BJ (cell line): ENCODE results near the gene ZBTB18. TPM values are rescaled to one million over a fixed set of nuclear protein-coding genes. Genes with fewer than 3 reads are reported as not detected.
"Not testable (repeated sequence)": the region's sequence is repeated elsewhere in the genome, so short reads cannot be mapped to it uniquely, and the experiment has no call there.

Experiments used
- CTCF ChIA-PET: fragments of 350-600 bp; formaldehyde crosslinking; extraction: SDS; loops from one replicate; lab custom pipeline; 2021; ENCODE audit warnings: antibody characterized with exemption, inconsistent platforms; lab: Yijun Ruan, JAX
- POLR2A ChIA-PET: fragments of 300-600 bp; sonication (Branson Sonifier 250); formaldehyde crosslinking; extraction: SDS; loops from one replicate; lab custom pipeline; 2021; ENCODE audit warnings: antibody characterized with exemption; lab: Charles Lee
- DNase-seq: peaks from one replicate; pipeline ENCODE4 v3.0.0-alpha.2; 2011; ENCODE audit warnings: low read depth
- H3K27me3 ChIP-seq: 2 replicates; pipeline ENCODE4 v1.6.0; 2011; ENCODE audit warnings: low read length; ENCODE audit not compliant: control insufficient read depth, insufficient read depth
- H3K36me3 ChIP-seq: 2 replicates; pipeline ENCODE4 v1.5.1; 2011; ENCODE audit warnings: low read length; ENCODE audit not compliant: control insufficient read depth, insufficient read depth
- H3K4me3 ChIP-seq: 2 replicates; pipeline ENCODE4 v1.5.1; 2011; ENCODE audit warnings: low read depth, mild to moderate bottlenecking, control low read depth, low read length
- polyA plus RNA-seq: library from polyadenylated mRNA; depleted of rRNA; stranded (reverse); fragments of >200 nt; gene quantifications from 2 replicates; pipeline ENCODE4 v1.2.3, GENCODE V29; 2011
- TF ChIP-seq, protein P1 (sequence below): IDR thresholded peaks from 2 replicates; pipeline ENCODE4 v1.5.1; 2011; ENCODE audit warnings: low read depth, mild to moderate bottlenecking, control low read depth, inconsistent platforms, low read length, moderate library complexity; ENCODE audit not compliant: insufficient read depth

ZBTB18 gene
- polyA plus RNA-seq, 1 experiment = 12.7 TPM

DNA sequence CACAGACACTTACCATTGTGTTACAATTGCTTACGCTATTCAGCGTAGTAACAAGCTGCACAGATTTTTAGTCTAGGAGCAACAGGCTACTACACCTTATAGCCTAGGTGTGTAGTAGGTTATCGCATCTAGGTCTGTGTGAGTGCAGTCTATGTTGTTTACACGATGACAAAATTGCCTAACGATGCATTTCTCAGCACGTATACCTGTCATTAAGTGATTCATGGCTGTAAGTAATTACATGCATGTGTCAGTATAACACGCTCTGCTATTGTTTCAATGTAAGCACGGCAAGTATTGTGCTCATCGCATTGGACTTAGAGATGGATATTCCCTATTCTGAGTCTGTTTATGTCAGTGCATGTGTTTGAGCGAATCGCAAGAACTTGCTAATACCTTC is 15.7 kb upstream of the ZBTB18 start:
- POLR2A ChIA-PET = no interaction called here
- Histone ChIP-seq H3K27me3 (peaks cover 2% of the 10 kb centered on the region; the same call in 1 of the 2 replicates), H3K4me3 (no peak overlapping the region), H3K36me3 (no peaks in the 10 kb centered on the region)
- CTCF ChIA-PET = interaction anchor here (0.6 to 1.1 kb wide), 2 partner anchors 12 to 168 kb away, joined by 3 to 4 read pairs; no protein-coding TSS in a partner anchor
- no peak for DNase-seq
- TF ChIP-seq, protein P1, sequence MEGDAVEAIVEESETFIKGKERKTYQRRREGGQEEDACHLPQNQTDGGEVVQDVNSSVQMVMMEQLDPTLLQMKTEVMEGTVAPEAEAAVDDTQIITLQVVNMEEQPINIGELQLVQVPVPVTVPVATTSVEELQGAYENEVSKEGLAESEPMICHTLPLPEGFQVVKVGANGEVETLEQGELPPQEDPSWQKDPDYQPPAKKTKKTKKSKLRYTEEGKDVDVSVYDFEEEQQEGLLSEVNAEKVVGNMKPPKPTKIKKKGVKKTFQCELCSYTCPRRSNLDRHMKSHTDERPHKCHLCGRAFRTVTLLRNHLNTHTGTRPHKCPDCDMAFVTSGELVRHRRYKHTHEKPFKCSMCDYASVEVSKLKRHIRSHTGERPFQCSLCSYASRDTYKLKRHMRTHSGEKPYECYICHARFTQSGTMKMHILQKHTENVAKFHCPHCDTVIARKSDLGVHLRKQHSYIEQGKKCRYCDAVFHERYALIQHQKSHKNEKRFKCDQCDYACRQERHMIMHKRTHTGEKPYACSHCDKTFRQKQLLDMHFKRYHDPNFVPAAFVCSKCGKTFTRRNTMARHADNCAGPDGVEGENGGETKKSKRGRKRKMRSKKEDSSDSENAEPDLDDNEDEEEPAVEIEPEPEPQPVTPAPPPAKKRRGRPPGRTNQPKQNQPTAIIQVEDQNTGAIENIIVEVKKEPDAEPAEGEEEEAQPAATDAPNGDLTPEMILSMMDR = no peak

DNA sequence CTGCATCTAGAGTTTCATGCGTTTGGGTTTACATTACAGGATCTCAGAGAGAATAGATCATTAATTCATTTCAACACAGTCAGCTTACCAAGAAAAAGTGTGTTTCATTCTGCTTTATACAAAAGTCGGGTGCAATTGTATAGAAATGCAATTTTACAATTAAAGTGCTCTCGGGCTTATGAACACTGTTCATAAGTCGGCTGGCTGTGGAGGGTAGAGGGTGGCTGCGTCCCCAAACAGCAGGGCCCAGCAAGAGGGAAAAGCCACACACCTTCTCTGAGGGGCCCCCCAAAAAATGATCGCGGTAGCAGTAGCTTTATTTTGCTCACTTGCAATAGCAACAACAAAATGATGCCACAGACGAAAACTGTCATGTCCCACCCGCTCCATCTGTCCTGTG is 13.8 kb upstream of the ZBTB18 start:
- CTCF ChIA-PET = no interaction called here
- Histone ChIP-seq H3K4me3 (no peak overlapping the region), H3K36me3 (no peaks in the 10 kb centered on the region)

DNA sequence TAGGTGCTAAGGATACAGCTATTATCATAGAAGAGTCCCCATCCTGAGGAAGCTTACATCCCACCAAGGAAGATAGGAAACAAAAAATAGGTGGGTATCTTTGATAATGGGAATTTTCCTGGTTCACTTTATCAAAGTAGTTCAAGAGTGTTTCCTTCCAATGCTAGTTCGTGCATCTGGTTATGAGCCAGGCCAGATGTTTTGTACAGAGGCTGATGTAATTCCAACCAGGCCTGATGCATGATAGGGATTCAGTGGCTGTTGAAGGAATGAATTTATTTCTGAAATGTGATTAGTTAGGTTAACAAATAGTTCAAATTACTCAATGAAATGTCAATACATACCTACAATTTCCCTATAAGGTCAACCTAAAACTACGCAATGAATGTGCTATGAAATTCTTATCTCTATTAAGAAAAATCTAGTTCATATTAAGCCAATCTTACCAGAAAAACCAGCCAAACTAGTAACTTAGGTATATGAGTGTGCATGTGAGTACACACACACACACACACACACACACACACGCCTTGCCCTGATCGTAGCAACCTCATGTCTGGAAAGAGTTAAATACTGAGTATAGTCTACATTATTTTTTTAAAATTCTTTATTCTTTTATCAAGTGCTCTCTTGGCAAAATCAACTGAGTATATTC is 9.5 kb upstream of the ZBTB18 start:
- H3K27me3 ChIP-seq = peaks cover 4% of the 10 kb centered on the region
- DNase-seq = no peak
- H3K4me3 ChIP-seq = no peak overlapping the region
- ChIA-PET CTCF (no interaction called here), POLR2A (no interaction called here)
- TF ChIP-seq, protein P1 = no peak
- no peaks in the 10 kb centered on the region for H3K36me3 ChIP-seq

More for the DNA sequence above, 13.8 kb upstream of the ZBTB18 start:
- no peak for DNase-seq
- H3K27me3 ChIP-seq = peaks cover 2% of the 10 kb centered on the region; the same call in 1 of the 2 replicates
- POLR2A ChIA-PET = no interaction called here
- TF ChIP-seq, protein P1 = no peak

DNA sequence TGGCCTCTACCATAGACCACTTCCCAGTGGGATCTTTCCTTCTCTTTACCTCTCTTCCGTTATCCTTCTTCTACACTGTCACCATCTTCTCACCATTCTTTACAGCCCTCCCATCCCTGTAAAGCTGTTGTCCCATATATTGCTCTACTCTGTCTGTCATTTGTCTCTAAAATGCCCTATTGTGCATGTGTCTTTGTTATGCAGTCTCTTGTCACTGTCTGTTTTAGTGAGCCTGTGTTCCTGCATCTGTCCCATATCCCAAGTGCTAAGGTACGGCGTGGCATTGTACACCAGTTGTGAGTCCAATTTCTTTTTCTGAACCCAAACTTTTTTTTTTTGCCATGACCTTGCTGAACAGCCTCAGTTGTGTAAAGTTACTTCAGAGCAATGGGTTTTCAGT is 8.8 kb upstream of the ZBTB18 start:
- Histone ChIP-seq H3K27me3 (peaks cover 4% of the 10 kb centered on the region), H3K4me3 (no peak overlapping the region), H3K36me3 (no peaks in the 10 kb centered on the region)
- ChIA-PET POLR2A (no interaction called here), CTCF (no interaction called here)
- no peak for DNase-seq
- TF ChIP-seq, protein P1 = no peak

DNA sequence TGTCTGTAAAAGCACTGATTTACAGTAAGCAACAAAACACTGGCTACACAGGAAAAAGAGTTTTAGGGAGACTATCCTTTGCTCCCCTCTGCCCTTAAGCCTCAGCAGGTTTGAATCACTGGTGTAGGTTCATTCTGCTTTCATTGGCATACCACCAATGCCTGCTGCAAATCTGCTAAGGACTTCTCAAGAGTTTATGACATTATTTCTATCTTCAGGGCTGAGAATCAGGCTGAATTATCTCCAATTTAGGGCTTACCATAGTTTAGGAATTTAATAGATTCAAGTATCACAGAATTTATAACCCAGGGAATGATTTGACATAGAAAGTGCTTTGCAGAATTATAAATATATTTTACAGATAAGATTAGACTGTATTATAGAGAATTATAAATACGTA is 6.7 kb upstream of the ZBTB18 start:
- ChIA-PET POLR2A (no interaction called here), CTCF (no interaction called here)
- Histone ChIP-seq H3K36me3 (no peaks in the 10 kb centered on the region), H3K4me3 (no peak overlapping the region), H3K27me3 (peaks cover 4% of the 10 kb centered on the region)
- DNase-seq = no peak
- TF ChIP-seq, protein P1 = no peak

DNA sequence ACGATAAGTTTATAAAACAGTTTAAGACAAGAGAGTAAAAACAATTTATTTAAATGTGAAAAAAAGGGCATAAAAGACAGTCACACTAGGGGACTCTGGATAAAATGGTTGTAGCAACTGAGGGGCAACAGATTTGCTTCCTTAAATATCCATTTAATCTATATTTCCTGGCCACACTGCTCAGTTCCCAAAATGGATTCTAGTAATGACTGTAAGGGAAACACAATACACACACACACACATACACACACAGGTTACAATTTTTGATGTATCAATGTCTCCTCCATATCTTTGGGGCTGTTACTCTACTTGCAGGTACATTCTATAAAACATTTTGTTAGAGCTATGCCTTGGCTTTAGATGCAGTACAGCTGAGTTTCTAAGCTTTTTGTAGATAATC is 4.8 kb upstream of the ZBTB18 start:
- DNase-seq, H3K27me3 ChIP-seq, H3K36me3 ChIP-seq, POLR2A ChIA-PET, H3K4me3 ChIP-seq: not testable (repeated sequence)
- CTCF ChIA-PET = interaction anchor here (1.3 kb wide), 1 partner anchor 11 kb away, joined by 3 read pairs; no protein-coding TSS in a partner anchor
